ENCODE measurements around the gene TNFRSF21.
"Not testable (repeated sequence)": the region's sequence is repeated elsewhere in the genome, so short reads cannot be mapped to it uniquely, and the experiment has no call there.

Gene TNFRSF21

DNA sequence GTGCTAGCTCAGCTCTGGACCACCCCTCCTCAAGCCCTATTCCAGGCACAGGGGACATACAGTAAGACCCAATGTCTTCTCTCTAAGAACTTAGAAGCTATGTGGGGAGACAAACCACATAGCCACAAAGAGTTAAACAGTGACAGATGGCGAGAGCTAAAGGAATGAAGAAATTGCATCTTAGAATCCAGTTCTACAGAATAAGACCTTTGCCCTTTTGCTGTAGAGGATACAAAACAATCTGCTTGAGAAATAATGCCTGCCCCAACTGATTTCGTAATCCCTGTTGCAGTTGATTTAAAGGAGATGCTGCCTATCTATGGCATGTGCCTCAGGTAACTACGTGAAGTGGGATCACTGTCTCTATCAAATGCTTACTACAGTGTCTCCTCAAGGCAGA is 31.2 kb downstream of the TNFRSF21 start:
- no peak for DNase-seq

DNA sequence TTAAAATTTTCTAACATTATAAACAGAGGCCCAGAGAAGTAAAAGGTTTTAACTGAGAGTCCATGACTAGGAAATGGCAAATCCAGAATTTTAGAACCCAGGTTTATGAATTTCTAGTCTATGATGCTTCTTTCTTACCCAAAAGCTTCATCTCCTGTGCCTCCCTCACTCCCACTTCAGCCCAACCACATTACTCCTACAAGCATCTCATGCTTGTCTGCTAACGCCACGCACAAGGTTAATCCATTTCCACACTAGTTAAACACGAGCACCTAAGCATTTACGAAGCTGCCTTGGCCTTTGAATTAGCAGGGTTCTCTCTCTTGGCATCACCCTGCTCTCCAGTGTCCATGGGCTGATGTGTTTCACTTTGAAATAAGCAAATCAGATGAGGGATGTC is 32.0 kb downstream of the TNFRSF21 start:
- no peak for DNase-seq

DNA sequence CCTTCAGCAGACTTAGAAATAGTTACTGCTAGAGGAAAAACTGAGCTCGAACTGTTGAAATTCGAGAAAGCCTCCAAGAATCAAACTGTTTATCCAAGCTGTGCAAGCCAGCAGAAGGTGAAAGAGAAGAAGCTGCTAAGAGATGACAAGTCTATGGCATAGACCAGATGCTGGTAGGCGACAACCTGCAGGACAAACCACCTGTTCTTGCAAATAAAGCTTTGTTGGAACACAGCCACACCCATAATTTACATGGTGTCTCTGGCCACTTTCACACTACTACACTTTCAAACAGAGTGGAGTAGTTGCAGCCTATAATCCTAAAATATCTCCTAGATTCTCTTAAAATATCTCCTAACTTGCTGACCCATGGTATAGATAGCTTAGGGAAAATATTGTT is 33.3 kb downstream of the TNFRSF21 start:
- no peak for DNase-seq

DNA sequence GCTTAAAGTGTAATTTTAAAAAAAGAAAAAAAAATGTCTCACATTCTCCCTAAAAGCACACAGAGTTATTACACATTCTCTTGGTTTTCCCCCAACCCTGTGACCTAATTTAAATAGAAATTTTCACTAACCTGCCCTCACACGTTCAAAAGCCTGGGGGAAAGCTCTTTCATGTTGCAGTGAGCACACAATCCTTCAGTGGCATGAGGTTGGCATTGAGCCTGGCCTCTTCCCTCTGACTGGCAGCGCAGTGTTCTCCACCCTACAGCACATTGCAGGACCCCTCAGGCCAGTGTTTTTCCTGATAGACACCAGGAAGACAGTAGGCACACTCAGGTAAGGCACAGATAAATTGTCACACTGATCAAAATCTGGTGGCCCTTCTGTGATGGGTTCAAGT is 34.1 kb downstream of the TNFRSF21 start:
- no peak for DNase-seq

DNA sequence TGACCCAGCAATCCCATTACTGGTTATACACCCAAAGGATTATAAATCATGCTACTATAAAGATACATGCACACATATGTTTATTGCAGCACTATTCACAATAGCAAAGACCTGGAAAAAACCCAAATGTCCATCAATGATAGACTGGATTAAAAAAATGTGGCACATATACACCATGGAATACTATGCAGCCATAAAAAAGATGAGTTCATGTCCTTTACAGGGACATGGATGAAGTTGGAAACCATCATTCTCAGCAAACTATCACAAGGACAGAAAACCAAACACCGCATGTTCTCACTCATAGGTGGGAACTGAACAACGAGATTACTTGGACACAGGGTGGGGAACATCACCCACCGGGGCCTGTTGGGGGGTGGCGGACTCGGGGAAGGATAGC is 34.6 kb downstream of the TNFRSF21 start:
- DNase-seq = not testable (repeated sequence)

DNA sequence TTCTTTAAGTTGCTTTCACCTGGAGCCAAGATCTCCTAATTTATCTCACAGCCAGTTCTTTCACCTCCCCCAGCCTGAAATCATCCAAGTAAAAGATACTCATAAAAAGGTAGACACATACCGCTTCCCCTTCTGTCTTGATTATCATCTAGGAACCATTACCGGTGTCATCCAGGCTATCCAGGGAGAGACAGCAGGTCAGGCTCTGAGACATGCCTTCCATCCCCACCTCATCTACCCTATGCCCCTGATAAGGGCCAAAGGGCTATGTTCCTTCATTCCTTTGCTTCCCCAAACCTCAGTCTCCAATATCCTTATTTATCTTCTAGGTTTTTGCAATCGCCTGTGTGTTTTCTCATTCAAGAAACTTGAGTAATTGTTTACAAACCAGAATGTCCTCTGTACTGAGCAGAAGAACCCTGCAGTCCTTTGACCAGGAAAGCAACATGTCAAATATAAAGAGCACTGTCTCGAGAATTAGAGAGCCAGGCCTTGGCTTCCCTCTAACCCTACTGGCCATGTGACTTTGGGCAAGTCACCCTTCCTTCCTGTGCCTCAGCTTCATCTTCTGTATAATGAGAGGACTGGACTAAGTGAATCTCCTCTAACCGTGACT is 41.0 kb downstream of the TNFRSF21 start:
- DNase-seq = no peak

DNA sequence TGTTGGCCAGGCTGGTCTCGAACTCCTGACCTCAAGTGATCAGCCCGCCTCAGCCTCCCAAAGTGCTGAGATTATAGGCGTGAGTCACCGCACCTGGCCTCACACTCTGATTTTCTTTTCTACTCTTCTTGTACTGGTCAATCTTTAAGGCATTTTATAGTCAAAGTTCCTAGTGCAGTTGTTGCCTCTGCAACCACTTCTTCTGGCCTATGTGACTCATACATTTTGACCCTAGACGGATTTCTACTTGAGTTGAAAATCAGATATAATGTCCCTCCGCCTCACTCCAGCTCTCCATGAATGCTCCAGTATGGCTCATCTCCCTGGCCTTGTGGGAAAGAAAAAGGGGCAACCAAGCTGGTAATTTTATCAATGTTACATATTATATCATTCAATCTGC is 42.4 kb downstream of the TNFRSF21 start:
- no peak for DNase-seq

DNA sequence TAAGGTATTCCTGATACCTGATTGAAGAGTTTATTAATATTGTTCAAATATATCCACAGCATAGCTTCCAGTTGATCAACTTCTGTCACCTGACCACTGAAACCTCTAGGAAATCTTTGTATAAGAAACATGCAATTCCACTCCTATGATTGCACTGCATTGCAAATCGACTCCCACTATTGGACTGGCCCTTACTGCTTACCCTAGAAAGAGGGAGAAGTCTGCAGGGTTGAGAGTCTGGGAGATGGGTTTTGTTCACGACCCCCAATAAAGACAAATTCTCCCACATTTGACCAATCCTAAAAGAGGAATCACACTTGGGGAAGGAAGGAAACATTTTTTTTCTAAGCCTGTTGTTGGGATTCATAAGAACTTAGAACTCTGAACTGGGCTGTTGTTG is 43.7 kb downstream of the TNFRSF21 start:
- DNase-seq = no peak

DNA sequence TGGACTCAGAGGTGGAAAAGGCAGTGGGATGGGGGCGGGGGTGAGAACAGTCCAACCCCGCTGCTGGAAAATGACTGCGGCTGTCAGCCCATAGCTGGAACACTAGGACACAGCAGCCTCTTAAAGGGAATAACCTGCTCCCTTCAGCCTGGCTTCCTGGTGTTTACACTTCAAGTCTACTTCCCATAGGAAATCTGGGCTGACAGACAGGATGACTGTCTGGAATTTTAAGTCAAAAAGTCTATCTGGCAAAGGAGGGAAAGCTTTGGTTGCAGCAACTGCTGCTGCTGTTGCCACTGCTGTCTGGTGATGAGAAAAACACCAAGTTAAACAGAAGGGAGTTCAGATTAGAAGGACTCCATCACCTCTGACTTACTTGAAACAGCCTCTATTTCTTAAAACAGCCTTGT is 44.9 kb downstream of the TNFRSF21 start:
- DNase-seq = no peak

DNA sequence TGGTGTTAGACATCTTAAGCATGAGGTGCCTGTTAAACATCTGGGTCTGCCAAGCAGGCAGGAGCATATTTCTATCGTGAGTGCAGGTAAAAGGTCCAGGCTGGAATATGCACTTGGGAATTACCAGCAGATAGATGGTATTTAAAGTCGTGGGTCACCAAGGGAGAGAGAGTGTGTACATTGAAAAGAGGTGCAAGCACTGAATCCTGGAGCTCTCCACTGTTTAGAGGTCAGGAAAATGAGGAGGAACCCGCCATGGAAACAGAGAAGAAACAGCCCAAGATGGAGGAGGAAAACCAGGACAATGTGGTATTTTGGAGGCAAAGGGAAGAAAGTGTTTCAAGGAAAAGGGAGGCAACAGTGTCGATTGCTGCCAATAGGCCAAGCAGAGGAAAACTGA is 46.4 kb downstream of the TNFRSF21 start:
- DNase-seq = no peak

DNA sequence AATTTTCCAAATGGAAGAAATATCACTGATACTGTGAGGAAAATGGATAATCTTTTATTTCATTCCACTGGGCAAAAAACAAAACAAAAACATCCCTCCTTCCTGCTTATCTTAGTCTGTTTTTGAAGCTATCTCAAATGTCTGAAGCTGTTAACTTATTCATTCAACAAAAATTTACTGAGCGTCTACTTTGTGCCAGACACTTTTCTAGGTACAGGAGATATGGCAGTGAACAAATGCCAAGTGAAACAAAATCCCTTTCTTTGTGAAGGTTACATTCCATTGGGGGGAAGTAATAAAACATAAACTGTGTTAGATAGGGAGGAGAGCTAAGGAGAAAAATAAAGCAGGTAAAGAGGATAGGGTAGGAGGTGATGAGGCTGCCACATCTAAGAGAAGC is 47.5 kb downstream of the TNFRSF21 start:
- no peak for DNase-seq

DNA sequence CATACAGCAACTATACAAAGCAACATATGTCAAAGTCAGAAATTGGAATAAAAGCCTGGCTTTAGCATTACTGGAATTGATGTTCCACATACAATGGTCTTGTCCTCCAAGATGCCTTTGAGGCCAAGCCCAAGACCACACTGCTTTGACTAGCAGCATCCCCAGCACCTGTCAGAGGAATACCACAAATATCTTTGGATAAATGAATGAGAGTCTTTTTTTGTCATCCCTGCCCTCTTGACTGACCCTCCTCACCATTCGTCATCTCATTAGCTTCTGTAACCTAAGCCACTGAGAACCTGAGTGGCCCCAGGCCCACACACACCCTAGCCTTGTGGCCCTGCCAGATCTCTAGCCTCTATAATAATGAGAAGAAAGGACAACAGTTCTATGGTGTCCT is 48.5 kb downstream of the TNFRSF21 start:
- DNase-seq = no peak

DNA sequence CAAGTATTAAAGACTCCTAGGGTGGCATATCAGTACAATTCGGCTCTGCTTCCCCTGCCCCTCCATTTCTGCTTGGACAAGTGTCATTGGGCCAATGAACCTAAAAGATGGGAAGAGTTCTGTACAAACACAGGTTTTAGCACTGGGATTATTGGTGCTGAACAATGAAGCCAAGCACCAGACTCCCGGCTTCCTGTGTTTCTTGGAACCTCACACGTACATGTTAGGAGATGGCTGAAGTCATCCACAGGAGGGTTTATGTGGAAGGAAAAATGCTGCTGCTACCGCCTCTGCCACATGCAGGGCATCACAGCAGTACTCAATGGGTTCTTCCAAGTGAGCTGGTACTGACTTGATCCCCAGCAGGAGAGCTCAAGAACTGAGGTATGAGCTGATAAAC is 49.7 kb downstream of the TNFRSF21 start:
- DNase-seq = no peak

DNA sequence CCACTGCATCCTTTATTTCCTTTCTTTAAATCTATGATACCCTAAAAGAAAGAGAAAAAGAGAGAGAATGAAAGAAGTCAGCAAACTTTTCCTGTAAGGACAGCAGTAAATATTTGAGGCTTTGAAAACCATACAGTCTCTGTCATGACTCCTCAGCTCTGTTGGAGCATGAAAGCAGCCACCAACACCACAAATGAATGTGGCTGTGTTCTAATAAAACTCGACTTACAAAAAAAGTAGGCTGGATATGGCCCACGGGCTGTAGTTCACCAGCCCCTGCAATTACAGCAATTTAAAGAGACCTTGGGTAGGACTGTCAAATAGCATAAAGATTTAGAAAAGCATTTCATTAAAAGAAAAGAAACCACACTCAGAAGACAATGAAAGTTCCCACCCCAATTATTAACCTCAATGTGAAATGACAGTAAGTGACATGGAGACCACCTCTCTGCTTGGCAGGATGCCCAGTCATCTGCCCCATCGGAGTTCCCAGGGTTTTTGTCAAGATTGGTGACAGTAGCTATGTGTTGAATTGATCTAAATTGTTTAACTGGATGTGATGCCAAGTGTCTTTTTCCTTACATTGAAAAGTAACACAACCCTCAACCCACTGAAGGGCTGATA is 50.9 kb downstream of the TNFRSF21 start:
- no peak for DNase-seq

DNA sequence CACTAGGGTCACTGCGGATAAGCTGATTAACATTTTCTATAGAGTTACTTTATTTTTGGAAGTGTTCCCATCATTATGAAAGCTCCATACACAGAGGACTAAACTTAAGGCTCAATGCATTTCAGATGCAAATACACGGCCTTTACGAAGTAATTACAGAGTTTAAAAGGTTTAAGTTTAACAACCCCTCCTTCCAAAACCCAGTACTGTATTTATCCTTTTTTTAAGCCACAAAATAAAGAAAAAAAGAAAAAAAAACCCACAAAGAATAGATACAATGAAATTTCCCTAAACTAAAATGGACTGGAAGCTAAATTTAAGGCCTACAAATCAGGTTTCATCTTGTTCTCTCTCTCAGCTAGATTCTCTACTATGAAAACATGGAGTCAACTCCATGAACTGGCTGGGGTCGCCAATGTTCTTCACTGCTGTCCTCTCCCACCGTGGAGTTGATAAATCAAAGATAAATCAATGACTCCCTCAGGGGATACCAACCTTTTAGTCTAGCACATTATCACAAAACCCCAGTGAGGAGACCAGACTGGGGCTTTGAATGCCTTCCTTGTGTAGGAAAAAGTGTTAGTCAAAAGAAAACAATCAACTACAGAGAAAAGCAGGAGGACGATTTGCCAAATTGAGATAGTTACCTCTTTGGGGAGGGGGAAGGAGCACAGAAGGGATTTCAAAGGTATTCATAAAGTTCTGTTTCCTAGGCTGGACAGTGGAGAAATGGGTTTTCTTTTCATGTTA is 52.5 kb downstream of the TNFRSF21 start:
- DNase-seq = no peak

DNA sequence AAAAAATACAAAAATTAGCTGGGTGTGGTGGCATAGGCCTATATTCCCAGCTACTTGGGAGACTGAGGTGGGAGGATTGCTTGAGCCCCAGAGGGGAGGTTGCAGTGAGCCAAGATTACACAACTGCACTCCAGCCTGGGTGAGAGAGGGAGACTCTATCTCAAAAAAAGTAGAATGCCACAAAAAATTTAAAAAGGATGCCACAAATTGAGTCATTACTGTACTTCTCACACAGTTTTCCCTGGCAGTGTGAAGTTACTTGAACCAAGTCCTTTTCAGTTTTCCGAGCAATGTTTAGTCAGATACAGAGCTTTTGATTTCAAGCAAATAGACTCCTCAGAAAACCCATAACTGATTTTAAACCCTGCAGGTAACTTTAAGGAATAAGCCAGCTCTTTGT is 53.3 kb downstream of the TNFRSF21 start:
- DNase-seq = no peak

DNA sequence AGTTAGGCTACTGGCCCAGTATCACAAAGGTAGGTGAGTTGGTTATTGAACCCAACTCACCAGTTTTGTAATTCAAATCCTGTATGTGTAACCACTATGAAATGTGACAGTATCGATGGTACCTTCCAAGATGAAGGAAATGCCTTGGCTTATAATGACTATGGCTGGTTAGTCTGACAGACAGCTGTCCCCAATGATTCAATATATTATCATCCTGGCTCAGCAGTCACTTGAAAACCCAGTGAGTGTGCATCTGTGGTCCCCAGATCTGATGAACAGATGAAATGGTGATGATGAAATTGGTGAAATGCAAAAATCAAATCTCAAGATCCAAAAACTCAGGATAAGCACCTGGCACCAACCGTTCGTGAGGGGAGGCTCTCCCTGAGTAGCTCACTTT is 54.8 kb downstream of the TNFRSF21 start:
- no peak for DNase-seq

DNA sequence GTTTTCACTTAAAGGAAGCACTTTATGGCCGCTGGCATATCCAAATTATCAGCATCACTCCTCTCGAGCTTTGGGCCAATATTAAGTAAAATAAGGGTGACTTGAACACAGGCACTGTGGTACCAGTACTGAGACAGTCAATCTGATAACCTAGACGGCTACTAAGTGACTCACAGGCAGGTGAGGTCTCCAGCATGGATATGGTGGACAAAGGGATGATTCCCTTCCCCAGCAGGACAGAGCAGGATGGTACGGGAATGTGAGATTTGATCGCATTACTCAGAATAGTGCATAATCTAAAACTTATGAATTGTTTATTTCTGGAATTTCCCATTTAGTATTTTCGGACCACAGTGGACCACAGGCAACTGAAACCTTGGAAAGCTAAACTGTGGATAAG is 55.7 kb downstream of the TNFRSF21 start:
- no peak for DNase-seq

DNA sequence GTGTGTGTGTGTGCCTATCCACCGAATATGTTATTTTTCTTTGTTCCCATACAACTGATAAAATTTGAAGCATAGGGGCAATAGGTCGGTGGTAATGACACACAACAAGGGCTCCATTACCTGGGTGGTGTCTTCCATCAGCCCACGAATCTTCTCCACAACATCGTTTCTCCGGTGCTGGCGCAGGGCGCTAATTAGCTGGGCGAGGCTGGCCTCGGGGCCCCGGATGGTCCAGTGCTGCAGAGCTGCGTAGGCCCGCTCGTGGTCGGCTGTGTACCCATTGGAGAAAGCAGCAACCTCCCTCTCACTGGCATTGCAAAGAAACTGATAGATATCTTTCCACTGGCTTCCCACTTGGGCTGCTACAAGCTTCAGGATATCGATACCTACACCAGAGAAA is 56.6 kb downstream of the TNFRSF21 start:
- no peak for DNase-seq

DNA sequence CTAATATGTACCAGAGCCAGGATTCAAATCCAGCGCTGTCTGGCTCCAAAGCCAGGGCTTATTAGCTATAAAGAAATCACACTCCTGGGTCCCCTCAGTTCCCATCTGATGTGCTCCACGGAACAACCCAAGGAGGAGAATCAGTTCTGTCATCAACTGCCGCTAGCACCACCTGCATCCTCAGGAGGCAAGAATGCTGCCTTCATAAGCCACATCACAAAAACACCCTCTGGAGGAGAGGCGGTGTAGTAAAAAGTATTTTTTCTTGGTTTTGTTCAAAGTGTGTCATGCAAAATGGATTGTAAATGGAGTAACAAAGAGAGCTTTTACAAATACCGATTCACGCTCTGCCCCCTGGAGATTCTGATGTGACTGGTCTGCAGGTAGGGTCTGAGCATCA is 57.1 kb downstream of the TNFRSF21 start:
- no peak for DNase-seq

DNA sequence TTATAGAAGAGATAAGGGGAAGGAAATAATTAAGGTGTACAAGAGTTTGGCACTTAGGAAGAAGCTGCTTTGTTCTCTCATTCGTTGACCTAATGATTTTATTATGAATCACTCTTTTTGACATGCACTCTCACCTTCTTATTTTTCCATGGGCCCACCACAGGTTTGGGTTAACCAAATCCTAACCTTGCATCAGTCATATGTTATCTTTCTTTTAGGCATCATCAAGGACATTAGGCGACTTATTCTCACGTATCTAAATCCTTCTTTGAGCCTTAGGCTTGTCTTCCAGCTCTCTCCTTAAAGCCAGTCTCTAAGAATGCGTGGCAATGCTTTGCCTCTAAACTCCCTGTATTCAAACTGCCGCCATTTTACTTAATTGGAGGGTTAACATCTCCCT is 58.3 kb downstream of the TNFRSF21 start:
- DNase-seq = no peak

DNA sequence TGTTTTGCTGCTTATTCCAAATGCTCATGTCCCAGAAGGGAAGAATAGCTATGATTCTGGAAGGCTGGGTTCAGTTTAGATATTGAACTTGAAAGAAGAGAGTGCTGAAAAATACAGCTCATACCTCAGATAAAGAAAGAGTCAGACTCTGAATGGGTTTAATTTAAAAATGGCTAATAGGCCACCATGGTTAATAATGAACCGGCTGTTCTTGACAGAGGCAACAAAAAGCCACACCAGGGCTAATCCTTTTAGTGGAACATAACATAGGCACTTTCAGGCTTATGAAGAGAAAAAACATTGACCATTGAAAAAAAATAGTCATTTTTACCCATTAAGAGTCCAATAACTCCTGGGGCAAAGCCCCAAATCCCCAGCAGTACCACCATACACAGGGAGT is 59.4 kb downstream of the TNFRSF21 start:
- no peak for DNase-seq

DNA sequence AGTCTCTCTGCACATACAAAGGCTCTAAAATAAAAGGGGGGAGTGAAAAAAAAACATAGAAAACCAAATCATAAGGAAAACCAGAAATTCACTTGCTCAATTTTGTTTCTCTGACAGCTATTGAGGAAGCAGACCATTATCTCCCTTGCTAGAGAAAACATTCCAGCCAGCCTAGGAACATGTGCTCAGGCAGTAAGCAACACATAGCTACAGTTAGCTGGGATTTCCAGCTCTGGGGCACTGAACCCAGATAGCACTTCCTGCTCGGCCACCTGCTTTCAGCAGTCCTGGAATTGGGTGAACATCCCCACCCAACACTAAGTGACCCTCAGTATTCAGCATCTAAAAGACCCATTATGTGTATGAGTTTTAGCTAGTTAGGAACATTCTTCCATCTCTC is 61.3 kb downstream of the TNFRSF21 start:
- no peak for DNase-seq

DNA sequence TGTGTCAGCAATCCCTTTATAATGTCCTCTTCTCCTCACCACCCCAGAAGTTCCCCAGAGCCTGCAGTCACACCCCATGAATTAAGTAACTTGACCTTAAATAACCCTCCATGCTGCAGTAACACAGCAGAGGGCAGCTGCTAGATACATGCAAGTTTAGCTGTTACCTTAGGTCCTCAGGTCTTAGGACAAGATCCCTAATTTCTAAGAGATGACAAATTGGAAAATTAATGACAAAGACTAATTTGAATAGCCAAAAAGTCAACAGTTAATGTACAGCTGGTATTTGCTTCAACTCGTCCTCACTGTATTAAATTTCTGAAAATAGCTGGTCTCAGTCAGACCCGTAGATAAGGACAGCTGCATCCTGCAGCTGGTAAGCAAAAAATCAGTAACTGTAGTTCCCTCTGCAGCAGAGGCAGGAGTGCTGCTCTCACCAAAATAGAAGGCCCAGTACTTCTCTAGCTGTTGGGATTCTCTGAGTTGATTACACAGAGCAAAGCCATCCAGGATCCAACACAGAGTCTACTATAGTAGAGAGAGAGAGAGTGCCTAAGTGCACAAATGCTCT is 62.4 kb downstream of the TNFRSF21 start:
- no peak for DNase-seq

Data from amniotic stem cell (primary cell).